Activated CD8-positive, alpha-beta memory T cell treated with anti-CD3 and anti-CD28 coated beads, Interleukin-2, amount 50 U/mL, for 1 hour (primary cell): ENCODE measurements around the gene SORL1.

Source experiments
- DNase-seq: peaks from one replicate; pipeline ENCODE4 v3.0.0-alpha.2; 2020; ENCODE audit errors: extremely low read depth

Gene SORL1

DNA sequence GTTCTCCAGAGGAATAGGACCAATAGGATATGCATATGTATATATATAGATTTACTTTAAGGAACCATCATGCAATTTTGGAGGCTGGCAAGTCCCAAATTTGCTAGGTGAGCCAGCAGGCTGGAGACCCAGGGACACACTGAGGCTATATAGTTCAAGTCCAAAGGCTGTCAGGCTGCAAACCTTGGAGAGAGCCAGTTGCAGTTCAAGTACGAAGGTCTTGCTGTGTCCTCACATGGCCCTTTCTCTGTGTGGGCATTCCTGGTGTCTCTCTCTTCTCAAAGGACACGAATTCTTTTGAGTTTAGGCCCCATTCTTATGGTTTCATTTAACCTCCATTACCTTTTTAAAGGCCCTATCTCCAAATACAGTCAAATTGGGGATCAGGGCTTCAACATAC, 135.1 kb downstream of the SORL1 start:
- no peak for DNase-seq

DNA sequence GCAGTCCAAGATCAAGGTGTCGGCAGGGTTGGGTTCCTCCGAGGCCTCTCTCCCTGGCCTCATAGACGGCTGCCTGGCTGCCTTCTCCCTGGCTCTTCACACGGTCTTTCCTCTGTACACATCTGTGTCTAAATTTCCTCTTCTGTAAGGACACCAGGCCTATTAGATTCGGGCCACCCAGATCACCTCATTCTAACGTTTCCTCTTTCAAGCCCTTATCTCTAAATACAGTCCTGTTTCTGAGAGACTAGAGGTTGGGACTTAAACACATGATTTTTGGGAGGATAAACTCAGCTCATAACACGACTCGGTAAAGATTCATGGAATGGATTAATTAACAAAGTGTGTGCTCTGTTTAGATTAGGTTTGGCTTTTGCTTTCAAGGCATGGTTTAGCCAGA, 136.6 kb downstream of the SORL1 start:
- DNase-seq = no peak

DNA sequence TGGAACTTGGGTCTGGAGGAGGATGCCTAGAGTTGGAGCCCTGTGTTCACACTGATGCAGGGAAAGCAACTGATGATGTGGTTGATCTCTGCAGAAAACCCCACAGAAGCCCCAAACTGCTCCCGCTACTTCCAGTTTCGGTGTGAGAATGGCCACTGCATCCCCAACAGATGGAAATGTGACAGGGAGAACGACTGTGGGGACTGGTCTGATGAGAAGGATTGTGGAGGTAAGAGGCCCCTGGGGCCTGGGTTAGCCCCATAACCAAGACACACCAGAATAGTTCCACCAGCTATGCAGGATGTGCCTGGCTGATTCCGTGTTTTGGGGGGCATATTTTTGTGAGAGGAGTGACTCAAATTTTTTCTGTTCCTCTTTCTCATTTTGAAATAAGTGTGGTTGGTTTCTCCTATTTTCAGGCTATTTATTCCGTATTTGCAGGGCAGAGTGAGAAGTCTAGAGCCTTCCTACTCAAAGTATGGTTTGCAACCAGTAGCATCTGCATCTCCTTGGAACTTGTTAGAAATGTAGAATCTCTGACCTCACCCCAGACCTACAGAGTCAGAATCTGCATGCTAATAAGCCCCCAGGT, 137.9 kb downstream of the SORL1 start:
- no peak for DNase-seq

DNA sequence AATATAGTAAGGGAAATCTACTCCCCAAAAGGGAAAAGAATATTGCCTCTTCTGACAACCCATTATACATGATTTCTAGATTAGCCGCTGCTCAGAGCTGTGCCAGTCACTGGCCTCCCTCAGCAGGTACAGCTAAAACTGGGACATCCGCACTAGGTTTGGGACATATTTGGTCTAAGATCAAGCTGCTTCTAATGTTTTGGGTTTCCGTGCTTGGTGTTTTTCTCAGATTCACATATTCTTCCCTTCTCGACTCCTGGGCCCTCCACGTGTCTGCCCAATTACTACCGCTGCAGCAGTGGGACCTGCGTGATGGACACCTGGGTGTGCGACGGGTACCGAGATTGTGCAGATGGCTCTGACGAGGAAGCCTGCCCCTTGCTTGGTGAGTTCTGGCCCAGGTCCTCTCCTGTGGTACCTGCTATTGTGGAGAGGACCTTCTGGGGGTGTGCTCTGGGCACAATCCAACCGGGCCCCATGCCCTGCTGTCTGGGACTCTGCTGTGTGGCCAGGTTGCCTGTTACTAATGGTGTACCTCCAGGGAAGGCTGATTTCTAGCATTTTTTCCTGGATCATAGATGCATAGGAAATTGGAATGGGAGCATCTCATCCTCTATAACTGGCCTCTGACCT, 138.8 kb downstream of the SORL1 start:
- no peak for DNase-seq

DNA sequence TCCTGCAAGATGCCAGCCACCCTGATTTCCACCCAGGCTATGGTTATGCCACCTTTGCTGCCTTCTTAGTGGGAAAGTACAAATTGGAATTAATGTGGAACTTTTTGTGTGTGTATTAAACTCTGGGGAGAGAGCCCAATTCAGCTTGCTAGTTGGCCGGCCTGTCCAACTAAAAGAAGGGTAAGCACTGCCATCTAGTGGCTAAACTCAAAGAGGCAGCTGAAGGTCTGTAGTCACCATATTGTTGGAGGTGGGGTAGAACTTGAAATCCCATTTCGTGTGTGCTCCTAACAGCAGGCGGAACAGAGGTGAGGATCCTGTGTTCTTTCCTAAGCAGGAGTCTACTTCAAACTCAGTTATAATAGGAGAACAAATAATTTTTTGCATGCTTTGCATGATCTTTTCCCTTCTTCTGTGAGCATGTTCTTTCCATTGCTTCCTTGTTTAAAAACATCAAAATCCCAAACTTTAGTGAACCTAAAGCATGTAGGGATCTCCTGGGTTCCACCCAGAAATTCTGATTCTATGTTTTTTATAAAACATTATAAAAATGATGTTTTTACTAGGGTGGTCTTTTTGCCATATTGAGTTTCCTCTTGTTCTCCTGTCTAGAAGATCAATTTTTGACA, 139.4 kb downstream of the SORL1 start:
- DNase-seq = peak; percentile 41

DNA sequence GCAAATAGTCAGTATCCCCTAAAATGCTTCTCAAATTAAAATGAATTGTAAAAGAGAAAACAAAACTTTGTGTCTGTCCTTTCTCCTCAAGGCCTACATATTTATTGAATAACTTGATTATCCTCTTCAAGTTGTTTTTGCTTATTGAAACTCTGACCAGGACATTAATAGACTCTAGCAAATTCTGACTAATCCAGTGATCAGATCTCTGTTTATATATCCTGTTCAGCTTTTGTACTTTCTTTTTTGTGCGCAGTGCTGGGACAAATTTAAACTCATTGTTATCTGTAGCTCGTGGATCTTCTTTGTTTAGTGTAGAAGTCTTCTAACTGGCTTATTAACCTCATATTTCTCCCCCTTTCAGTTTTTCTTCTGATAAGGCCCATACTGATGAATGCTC, 140.6 kb downstream of the SORL1 start:
- no peak for DNase-seq

DNA sequence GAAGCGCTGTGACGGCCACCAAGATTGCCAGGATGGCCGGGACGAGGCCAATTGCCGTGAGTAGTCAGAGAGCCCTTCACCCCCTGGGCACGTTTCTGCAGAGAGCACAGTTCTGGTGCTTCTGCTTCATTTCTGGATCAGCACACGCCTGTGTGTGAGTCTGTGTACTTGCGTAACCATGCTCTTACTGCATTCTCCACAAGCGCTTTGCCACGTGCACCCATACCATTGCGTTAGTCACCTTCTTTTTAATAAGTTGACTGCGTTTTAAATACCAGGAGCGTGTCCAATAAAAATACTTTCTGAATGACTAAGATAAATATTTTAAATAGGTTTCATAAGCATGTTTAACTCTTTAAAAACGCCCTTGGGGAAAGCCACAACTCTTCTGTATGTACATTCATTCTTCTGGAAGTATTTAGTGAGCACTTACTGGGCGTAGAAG, 143.6 kb downstream of the SORL1 start:
- DNase-seq = no peak

DNA sequence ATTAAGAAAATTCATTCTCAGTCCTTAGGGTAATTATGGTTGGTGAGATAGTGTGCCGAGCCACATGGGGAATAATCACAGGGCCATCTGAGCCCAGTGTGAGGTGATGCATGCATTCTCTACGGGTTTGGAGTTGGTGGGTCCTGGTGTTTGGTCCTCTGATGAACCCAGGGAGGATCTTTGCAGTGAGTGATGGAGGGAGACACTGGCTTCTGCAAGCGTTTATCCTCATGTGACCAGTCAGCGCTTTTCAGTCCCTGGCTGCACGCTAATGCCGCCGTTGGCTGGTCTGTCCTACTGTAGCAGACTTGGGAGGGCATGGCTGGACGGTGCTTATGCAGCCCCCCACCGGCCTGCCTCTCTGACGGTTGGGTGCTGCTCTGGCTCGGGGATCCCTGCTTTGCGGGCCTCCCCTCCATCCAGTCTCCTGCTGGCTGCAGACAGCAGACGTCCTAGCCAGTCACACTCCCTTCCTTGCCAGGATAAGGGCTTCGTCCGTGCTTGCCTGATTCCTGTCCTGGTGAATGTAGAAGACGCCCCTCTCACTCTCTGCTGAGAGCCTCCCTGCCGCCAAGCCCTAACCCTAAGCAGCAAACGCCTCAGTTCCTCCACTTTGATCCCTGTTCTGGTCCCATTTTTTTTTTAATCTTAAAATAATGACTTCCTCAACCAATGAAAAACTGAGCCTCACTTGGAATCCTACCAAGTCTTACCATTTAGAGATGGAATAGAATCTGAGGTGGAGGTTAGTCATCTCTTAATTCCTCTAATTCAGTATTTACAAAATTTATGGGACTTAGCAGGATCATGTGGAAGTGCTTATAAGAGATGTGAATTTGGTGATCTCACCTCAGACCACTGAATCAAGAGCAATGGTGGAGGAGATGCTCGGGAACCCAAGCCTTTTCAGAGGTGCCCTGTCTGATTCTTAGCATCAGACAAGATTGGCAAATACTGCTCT, 144.4 kb downstream of the SORL1 start:
- no peak for DNase-seq

DNA sequence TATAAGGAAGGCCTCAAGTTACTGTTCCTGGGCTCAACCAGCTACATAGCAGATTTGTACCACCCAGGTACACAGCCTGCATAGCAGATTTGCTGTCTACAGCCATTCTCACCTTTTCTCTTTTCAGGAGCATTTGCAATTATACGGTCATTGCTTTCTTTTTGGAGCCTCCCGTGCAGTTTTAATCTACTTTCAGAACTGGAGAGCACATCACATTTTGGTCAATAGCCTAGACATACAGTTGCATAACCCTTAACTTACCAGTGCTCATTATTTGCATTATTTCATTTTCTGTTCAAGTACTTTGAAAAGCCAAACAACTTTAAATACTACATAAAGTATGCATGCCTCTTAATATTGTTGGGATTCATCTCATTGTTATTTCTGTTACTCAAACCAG, 151.2 kb downstream of the SORL1 start:
- DNase-seq = no peak

DNA sequence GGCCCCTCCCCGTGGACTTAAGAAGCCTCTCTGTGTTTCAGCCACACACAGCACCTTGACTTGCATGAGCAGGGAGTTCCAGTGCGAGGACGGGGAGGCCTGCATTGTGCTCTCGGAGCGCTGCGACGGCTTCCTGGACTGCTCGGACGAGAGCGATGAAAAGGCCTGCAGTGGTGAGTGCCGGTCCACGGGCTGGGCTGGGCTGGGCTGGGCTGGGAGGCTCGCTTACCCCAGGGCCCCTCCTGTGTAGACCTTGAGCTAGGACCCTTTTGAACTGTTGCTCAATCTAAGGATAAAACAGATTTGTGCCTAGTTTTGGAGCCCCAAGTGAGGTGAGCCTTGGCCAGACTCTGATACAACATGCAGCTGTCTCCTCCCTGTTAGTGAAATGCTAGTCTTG, 152.0 kb downstream of the SORL1 start:
- no peak for DNase-seq

DNA sequence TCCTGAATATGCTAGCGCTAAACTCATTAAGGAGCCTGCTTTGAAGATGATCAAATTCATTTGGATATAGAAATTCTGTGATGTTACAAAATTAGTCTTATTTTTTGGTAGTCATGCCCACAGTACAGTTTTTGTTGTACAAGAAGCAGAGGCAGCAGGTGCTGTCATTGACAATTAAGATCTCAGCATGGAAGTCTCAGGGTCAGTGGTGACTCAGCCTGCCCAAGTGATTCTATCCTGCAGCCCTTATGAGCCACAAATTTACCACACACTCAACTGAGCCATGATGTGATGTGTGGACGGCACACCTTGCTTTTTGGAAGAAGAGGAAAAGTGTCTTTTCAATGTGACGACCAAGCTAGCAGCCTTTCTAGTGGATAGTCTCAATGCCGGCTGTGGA, 154.2 kb downstream of the SORL1 start:
- no peak for DNase-seq

DNA sequence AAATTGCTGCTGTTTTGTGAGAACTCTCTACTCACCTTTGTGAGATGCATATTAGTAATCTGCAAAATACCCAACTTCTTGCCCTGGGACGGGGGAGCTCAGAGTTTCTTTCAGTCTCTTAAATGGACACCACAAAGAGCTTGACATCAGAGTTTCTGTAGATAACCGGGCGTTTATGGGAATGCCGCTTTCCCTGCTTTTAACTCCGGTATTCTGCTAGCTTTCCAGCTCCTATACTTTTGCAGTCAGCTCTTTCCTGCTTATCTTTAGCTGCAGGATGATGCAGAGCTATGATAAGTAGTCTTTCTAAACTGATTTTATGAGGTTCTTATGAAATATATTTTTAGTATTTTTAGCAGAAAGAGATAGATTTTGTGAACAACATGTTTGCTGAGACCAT, 155.2 kb downstream of the SORL1 start:
- DNase-seq = no peak

DNA sequence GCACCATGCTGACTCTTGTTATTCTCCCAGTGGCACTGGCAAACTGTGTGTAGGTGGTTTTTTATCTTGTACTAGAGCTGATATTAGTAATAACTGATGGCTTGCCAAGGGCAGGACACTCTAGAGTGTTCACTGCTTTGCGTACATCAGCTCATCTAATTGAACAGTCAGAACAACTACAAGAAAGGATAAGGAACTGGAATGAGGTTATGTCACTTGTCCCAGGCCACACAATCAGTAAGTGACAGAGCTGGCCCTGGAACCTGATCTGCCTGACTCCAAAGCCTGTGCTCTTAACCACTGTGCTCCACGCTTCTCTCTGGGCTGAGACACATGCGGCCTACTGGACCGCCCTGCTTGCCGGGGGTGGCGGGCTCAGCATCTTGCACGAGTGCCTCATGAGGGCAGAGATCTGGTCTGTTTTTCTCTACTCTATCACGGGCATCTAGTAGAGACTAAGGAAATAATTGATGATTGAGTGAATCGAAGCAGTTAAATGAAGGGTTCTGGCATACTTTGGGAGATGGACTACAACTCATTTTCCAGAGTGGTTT, 156.5 kb downstream of the SORL1 start:
- no peak for DNase-seq

DNA sequence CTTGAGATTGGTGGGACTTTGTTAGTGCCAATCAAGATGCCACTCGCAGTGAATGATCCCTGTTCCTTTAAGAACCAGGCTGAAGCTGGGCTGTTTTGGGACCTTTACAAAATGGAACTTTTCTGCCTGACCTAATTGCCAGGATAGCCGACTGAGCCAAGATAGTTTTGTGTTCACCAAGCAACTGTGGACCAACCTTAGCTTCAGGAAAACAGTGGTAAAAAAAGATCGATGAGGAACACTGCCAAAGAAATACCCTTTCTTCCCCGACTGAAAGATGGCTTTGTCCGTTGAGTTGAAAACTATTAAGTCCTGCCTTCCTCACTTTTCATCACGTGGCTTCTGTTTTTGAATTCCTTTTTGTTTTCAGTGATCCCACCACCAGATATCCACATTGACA, 158.6 kb downstream of the SORL1 start:
- no peak for DNase-seq

DNA sequence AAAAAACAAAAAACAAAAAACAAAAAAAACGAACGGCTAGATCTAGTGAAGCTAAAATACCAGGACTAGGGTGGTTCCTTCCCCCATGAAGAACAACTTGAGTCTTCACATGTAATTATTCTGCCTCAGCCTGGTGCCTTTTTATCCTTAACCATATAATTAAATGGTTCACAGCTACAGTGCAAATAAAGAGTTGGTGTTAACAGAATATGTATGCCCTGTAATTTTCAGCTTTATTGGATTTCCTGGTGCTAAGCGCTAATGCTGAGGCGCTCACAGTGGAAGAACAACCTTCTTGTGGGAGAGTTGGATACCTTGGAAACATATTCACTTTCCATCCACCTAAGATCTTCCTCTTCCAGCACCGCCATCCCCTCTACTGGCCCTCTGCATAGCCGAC, 159.1 kb downstream of the SORL1 start:
- no peak for DNase-seq

DNA sequence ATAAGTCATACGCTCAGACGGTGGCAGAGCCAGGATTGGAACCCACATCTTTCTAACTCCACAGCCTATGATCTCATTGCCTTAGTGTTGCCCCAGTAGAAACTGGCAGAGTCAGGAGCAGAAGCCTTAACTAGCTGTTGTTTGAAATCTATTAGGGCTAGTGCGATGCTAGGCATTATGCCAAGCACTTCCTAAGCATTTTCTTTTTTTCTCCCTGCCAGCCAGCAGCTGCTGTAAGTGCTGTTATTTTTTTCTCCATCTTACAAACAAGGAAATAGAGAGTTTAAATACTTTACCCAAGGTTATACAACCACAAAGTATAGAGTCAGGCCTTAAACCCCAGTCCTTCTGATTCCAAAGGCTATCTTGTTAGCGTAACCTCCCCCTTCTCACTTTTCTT, 161.6 kb downstream of the SORL1 start:
- no peak for DNase-seq

DNA sequence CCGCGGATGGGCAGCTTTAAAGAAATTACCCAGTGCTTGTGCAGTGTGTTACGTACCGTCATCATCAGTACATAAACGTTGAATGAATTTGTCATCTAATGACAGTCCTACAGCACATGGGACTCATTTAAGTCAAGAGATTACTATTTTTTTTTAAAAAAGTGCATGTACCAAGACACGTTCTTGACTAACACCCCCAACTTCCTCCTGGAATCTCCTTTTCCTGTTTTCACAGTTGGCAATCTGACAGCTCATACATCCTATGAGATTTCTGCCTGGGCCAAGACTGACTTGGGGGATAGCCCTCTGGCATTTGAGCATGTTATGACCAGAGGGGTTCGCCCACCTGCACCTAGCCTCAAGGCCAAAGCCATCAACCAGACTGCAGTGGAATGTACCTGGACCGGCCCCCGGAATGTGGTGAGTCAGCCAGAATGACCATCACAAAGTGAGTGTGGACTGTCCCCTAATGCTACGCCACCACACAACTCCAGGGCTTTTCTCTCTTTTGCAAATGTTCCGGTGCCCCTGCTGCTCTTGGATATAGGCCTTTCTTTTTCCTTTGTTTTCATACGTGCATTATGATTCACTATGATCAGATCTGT, 162.6 kb downstream of the SORL1 start:
- DNase-seq = no peak

DNA sequence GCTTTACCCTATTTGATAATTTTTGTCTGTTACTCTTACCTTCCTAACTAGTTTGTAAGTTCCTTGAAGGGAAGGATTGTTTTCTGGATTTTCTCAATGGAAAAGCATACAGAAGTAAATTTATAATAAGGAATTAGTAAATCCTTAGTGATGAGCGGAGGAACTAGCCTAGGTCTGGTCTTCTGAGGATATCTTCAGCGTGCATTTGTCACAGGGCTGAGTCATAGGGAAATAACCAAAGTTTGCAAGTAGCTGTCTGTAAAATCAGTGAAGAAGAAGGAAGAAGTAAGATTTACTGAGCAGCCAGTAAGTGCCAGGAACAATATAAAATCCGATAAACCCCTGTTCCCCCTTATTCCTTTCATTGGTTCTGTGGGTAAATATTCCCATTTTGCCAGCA, 163.4 kb downstream of the SORL1 start:
- DNase-seq = no peak

DNA sequence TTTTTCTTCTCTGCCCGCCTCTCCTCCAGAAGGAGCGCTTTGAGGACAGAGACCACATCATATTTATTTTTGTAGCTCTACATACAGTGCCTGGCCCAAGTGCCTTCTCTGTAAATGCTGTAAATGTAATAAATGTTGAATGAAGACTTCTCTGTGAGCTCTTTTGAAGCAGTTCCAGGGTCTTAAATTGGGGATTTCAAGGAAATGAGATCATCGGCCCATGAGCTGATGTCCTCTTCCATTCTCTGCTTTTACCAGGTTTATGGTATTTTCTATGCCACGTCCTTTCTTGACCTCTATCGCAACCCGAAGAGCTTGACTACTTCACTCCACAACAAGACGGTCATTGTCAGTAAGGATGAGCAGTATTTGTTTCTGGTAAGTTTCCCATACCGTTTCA, 166.4 kb downstream of the SORL1 start:
- no peak for DNase-seq

DNA sequence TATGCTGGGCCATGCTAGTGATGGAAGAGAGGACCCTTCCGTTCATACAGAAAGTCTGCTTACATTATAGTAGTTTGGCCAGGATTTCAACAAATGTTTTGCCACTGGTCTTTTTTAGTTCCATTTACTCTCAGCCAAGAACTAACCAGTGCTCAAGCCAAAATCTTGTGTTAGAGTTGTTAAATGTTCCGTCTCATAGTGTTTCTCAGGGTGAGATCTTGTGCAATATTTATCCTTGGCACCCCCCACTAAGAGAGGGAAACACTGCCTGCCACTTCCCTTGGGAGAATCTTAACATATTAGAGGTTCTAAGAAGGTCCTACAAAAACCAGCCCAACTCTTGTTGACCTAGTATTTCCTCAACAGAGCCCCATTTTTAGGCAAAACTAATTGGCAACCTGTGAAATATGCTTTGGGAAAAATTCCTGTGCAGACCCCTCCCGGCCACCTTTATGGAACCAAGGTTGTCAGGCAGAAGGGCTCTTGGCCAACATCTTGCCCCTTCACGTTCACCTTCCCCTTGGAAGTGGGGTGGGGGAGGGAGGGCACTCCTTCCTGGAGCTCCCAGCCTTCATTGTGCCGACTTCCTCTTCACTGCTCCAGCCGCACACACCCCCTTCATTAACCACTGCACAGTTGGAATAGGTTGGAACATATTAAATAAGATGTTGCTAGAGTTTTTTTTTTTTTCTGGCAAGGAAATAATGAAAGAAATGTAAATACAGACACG, 173.8 kb downstream of the SORL1 start:
- DNase-seq = no peak

DNA sequence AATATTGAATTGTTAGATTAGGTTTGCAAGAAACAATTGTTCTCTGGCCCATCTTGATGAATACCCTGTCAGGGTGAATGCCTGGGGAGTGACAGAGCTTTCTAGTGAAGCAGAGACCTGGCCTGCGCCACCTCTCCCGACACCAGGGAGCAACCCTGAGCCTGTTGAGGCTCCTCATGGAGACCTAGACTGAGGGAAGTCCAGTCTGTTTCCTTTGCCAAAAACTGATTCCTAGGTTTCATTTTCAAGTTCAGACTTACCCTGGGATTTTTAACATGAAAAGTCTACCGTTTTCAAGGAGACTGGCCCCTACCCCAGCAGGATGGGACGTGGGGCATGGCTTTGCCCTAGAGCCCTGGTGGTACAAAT, 174.4 kb downstream of the SORL1 start:
- no peak for DNase-seq
